HepG2 (cell line): ENCODE measurements around the gene COLGALT1. TPM values are rescaled to one million over a fixed set of nuclear protein-coding genes. Genes with fewer than 3 reads are reported as not detected.

Experiments
- HOXA5 ChIP-seq: sonication (generic); formaldehyde crosslinking; IDR thresholded peaks from 2 replicates; pipeline ENCODE4 v1.4.0; 2020; ENCODE audit warnings: missing genetic modification reagents
- NCOR1 ChIP-seq: fragments of 200-600 bp; sonication (generic); IDR thresholded peaks from 2 replicates; pipeline ENCODE4 v1.7.0; 2017; ENCODE audit warnings: antibody characterized with exemption, low read length, borderline replicate concordance
- NFKB2 ChIP-seq: sonication (generic); formaldehyde crosslinking; IDR thresholded peaks from 2 replicates; pipeline ENCODE4 v1.4.0; 2020; ENCODE audit warnings: missing genetic modification reagents, borderline replicate concordance
- NONO ChIP-seq, 2 experiments: fragments of 450-650 bp in 1 of 2; sonication (generic) in 1 of 2; formaldehyde crosslinking in 1 of 2; IDR thresholded peaks in 1 of 2; conservative IDR thresholded peaks in 1 of 2; 2 replicates each; pipeline versions ENCODE4 v1.6.1 to v1.8.0; 2017 to 2022; ENCODE audit warnings: mild to moderate bottlenecking in 1 of 2, missing genetic modification reagents in 1 of 2, moderate library complexity in 1 of 2
- REL ChIP-seq: sonication (generic); formaldehyde crosslinking; conservative IDR thresholded peaks from 2 replicates; pipeline ENCODE4 v1.8.0; 2022; ENCODE audit warnings: mild to moderate bottlenecking, missing genetic modification reagents, moderate library complexity
- ZNF792 ChIP-seq: IDR thresholded peaks from 2 replicates; pipeline ENCODE4 v1.6.1; 2016
- polyA plus RNA-seq, 8 experiments: library from polyadenylated mRNA; depleted of rRNA in 3 of 8; stranded (reverse) in 7 of 8; unstranded in 1 of 8; fragments of >200 nt; fragmentation: Illumina TruSeq in 4 of 8; extraction: Trizol in 4 of 8; gene quantifications; 2 replicates each; pipeline versions ENCODE4 v1.2.1 to v1.2.3, GENCODE V29; 2011 to 2016; ENCODE audit warnings: low read depth in 4 of 8, missing spikeins in 1 of 8, mixed read lengths in 1 of 8; ENCODE audit not compliant: insufficient read depth in 1 of 8
- total RNA-seq, 5 experiments: library from RNA; depleted of rRNA; stranded (reverse); fragments of >200 nt; fragmentation: Illumina TruSeq; extraction: Trizol; gene quantifications; 2 replicates each; pipeline ENCODE4 v1.2.3, GENCODE V29; 2016; ENCODE audit warnings: low read depth in 1 of 5
- TF ChIP-seq, protein P1 (sequence below): sonication (generic); formaldehyde crosslinking; IDR thresholded peaks from 2 replicates; pipeline ENCODE4 v1.8.0; 2022; ENCODE audit warnings: missing genetic modification reagents, mild to moderate bottlenecking, borderline replicate concordance
- TF ChIP-seq, protein P2 (sequence below): sonication (generic); formaldehyde crosslinking; IDR thresholded peaks from 2 replicates; pipeline ENCODE4 v1.4.0; 2020; ENCODE audit warnings: mild to moderate bottlenecking, low read depth, missing genetic modification reagents
- TF ChIP-seq, protein P3 (sequence below): IDR thresholded peaks from 2 replicates; pipeline ENCODE4 v1.6.1; 2016; ENCODE audit warnings: control low read depth
- TF ChIP-seq, protein P4 (sequence below), 2 experiments: sonication (generic) in 1 of 2; formaldehyde crosslinking in 1 of 2; IDR thresholded peaks; 2 replicates each; pipeline versions ENCODE4 v1.6.1 to v1.9.0; 2014 to 2022; ENCODE audit warnings: antibody characterized with exemption in 1 of 2, borderline replicate concordance in 1 of 2, inconsistent platforms in 1 of 2, low read depth in 1 of 2, missing genetic modification reagents in 1 of 2
- TF ChIP-seq, protein P5 (sequence below): IDR thresholded peaks from 2 replicates; pipeline ENCODE4 v1.6.1; 2016; ENCODE audit warnings: low read depth, control low read depth
- TF ChIP-seq, protein P6 (sequence below): sonication (generic); formaldehyde crosslinking; conservative IDR thresholded peaks from 2 replicates; pipeline ENCODE4 v1.8.1; 2023; ENCODE audit warnings: missing genetic modification reagents

Gene COLGALT1
- total and polyA plus RNA-seq, 2 of the 13 experiments (the other 11 are each of a cell fraction or from before 2014, with no cell fraction given): 58.0 to 211 TPM

DNA sequence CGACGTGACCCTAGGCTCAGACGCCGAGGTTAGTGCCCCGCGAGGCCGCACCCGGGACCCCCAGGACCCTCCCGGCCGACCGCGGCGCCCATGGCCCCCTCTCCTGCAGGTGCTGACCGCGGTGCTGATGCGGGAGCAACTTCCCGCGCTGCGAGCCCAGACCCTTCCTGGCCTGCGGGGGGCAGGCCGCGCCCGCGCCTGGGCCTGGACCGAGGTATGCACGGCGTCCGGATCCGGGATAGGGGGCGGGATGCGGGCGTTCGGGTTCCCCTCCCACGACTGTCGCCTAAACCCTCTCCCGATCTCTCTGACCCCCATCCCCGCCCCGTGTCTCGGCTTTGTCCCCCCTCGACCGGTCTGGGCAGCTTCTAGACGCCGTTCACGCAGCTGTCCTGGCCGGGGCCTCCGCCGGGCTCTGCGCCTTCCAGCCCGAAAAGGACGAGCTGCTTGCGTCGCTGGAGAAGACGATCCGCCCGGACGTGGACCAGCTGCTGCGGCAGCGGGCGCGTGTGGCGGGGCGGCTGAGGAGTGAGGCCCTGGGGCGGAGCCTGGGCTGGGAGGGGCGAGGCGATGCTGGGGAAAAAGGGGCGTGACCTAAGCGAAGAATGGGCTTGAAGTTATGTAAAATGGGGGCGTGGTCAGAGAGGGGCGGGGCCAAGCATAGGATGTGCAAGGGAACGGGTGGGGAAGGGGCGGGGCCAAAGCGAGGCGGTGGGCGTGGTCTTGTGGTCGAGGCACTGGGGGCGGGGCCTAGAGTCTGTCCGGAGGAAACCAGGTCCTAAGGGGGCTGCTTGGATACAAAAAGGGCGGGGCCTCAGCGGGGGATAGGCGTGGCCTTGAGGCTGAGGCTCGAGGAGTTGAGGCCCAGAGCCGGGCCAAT, 16.0 kb upstream of the COLGALT1 start (continued):
- TF ChIP-seq, protein P1, sequence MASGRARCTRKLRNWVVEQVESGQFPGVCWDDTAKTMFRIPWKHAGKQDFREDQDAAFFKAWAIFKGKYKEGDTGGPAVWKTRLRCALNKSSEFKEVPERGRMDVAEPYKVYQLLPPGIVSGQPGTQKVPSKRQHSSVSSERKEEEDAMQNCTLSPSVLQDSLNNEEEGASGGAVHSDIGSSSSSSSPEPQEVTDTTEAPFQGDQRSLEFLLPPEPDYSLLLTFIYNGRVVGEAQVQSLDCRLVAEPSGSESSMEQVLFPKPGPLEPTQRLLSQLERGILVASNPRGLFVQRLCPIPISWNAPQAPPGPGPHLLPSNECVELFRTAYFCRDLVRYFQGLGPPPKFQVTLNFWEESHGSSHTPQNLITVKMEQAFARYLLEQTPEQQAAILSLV: no peak
- TF ChIP-seq NONO (IDR thresholded peaks at IDR 0.05) (no peak), NONO (CRISPR knock-in tag; conservative IDR thresholded peaks at IDR 0.05) (peak; percentile 58; the same call in 1 of the 2 replicates), NFKB2 (CRISPR knock-in tag) (peak; percentile 25; the same call in 1 of the 2 replicates), NCOR1 (no peak), ZNF792 (CRISPR knock-in tag) (0 out of 2 replicates have a peak, but pooled peaks have one; percentile 54), HOXA5 (CRISPR knock-in tag) (0 out of 2 replicates have a peak, but pooled peaks have one; percentile 43), REL (CRISPR knock-in tag) (0 out of 2 replicates have a peak, but pooled peaks have one; percentile 66)
- TF ChIP-seq, protein P2, sequence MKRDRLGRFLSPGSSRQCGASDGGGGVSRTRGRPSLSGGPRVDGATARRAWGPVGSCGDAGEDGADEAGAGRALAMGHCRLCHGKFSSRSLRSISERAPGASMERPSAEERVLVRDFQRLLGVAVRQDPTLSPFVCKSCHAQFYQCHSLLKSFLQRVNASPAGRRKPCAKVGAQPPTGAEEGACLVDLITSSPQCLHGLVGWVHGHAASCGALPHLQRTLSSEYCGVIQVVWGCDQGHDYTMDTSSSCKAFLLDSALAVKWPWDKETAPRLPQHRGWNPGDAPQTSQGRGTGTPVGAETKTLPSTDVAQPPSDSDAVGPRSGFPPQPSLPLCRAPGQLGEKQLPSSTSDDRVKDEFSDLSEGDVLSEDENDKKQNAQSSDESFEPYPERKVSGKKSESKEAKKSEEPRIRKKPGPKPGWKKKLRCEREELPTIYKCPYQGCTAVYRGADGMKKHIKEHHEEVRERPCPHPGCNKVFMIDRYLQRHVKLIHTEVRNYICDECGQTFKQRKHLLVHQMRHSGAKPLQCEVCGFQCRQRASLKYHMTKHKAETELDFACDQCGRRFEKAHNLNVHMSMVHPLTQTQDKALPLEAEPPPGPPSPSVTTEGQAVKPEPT (CRISPR knock-in tag): peak; percentile 66; the same call in 1 of the 2 replicates
- TF ChIP-seq, protein P3, sequence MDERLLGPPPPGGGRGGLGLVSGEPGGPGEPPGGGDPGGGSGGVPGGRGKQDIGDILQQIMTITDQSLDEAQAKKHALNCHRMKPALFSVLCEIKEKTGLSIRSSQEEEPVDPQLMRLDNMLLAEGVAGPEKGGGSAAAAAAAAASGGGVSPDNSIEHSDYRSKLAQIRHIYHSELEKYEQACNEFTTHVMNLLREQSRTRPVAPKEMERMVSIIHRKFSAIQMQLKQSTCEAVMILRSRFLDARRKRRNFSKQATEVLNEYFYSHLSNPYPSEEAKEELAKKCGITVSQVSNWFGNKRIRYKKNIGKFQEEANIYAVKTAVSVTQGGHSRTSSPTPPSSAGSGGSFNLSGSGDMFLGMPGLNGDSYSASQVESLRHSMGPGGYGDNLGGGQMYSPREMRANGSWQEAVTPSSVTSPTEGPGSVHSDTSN (CRISPR knock-in tag): no peak
- TF ChIP-seq, protein P4, sequence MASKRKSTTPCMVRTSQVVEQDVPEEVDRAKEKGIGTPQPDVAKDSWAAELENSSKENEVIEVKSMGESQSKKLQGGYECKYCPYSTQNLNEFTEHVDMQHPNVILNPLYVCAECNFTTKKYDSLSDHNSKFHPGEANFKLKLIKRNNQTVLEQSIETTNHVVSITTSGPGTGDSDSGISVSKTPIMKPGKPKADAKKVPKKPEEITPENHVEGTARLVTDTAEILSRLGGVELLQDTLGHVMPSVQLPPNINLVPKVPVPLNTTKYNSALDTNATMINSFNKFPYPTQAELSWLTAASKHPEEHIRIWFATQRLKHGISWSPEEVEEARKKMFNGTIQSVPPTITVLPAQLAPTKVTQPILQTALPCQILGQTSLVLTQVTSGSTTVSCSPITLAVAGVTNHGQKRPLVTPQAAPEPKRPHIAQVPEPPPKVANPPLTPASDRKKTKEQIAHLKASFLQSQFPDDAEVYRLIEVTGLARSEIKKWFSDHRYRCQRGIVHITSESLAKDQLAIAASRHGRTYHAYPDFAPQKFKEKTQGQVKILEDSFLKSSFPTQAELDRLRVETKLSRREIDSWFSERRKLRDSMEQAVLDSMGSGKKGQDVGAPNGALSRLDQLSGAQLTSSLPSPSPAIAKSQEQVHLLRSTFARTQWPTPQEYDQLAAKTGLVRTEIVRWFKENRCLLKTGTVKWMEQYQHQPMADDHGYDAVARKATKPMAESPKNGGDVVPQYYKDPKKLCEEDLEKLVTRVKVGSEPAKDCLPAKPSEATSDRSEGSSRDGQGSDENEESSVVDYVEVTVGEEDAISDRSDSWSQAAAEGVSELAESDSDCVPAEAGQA (IDR thresholded peaks at IDR 0.05; ENCODE audit: low read depth): no peak
- TF ChIP-seq, protein P4 (CRISPR knock-in tag; IDR thresholded peaks at IDR 0.05; ENCODE audit: borderline replicate concordance): no peak
- TF ChIP-seq, protein P5, sequence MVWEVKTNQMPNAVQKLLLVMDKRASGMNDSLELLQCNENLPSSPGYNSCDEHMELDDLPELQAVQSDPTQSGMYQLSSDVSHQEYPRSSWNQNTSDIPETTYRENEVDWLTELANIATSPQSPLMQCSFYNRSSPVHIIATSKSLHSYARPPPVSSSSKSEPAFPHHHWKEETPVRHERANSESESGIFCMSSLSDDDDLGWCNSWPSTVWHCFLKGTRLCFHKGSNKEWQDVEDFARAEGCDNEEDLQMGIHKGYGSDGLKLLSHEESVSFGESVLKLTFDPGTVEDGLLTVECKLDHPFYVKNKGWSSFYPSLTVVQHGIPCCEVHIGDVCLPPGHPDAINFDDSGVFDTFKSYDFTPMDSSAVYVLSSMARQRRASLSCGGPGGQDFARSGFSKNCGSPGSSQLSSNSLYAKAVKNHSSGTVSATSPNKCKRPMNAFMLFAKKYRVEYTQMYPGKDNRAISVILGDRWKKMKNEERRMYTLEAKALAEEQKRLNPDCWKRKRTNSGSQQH (CRISPR knock-in tag): 0 out of 2 replicates have a peak, but pooled peaks have one; percentile 50
- TF ChIP-seq, protein P6, sequence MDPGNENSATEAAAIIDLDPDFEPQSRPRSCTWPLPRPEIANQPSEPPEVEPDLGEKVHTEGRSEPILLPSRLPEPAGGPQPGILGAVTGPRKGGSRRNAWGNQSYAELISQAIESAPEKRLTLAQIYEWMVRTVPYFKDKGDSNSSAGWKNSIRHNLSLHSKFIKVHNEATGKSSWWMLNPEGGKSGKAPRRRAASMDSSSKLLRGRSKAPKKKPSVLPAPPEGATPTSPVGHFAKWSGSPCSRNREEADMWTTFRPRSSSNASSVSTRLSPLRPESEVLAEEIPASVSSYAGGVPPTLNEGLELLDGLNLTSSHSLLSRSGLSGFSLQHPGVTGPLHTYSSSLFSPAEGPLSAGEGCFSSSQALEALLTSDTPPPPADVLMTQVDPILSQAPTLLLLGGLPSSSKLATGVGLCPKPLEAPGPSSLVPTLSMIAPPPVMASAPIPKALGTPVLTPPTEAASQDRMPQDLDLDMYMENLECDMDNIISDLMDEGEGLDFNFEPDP: 0 out of 2 replicates have a peak, but pooled peaks have one; percentile 51
